ENCODE measurements around the gene XPC. TPM values are rescaled to one million over a fixed set of nuclear protein-coding genes. Genes with fewer than 3 reads are reported as not detected.

The XPC gene
- polyA plus RNA-seq, 1 experiment = 36.9 TPM

DNA sequence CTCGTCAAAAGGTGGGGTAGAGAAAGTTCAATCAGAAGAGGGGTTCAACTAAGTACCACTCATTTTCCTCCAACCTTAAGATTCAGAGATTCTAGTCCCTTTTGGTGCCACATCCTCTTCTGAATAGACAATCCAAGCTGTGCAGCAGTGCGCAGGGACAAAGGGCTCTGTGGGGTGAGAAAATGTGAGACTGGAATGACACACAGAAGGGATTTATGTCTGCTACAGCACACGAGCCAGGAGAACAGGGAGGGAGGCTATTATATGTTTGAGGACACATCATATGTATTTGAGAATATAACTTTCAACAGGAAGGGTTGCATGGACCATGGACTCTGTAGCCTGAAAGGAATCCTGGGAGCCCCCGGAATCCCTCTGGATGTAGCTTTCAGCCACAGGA lies 33.2 kb upstream of the XPC start:
- CTCF ChIA-PET = interaction anchor here (0.7 to 4.6 kb wide), 9 partner anchors 8 to 257 kb away, joined by 3 to 22 read pairs (median 6); no protein-coding TSS in a partner anchor
- no peak for DNase-seq (ENCODE audit: low read depth)
- TF ChIP-seq, protein P1, sequence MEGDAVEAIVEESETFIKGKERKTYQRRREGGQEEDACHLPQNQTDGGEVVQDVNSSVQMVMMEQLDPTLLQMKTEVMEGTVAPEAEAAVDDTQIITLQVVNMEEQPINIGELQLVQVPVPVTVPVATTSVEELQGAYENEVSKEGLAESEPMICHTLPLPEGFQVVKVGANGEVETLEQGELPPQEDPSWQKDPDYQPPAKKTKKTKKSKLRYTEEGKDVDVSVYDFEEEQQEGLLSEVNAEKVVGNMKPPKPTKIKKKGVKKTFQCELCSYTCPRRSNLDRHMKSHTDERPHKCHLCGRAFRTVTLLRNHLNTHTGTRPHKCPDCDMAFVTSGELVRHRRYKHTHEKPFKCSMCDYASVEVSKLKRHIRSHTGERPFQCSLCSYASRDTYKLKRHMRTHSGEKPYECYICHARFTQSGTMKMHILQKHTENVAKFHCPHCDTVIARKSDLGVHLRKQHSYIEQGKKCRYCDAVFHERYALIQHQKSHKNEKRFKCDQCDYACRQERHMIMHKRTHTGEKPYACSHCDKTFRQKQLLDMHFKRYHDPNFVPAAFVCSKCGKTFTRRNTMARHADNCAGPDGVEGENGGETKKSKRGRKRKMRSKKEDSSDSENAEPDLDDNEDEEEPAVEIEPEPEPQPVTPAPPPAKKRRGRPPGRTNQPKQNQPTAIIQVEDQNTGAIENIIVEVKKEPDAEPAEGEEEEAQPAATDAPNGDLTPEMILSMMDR (IDR thresholded peaks at IDR 0.05; ENCODE audit: insufficient read depth, low read depth, low read length) = no peak
- no peaks in the 10 kb centered on the region for H3K36me3 ChIP-seq (ENCODE audit: control insufficient read depth, insufficient read depth, low read length)
- H3K27me3 ChIP-seq (ENCODE audit: control insufficient read depth, insufficient read depth, low read length) = no peaks in the 10 kb centered on the region
- POLR2A ChIA-PET = interaction anchor here (1.0 kb wide), 1 partner anchor 33 kb away, joined by 5 read pairs; the partner anchor contains the start of genes LSM3 and XPC
- H3K4me3 ChIP-seq (ENCODE audit: low read depth, low read length) = no peak overlapping the region

DNA sequence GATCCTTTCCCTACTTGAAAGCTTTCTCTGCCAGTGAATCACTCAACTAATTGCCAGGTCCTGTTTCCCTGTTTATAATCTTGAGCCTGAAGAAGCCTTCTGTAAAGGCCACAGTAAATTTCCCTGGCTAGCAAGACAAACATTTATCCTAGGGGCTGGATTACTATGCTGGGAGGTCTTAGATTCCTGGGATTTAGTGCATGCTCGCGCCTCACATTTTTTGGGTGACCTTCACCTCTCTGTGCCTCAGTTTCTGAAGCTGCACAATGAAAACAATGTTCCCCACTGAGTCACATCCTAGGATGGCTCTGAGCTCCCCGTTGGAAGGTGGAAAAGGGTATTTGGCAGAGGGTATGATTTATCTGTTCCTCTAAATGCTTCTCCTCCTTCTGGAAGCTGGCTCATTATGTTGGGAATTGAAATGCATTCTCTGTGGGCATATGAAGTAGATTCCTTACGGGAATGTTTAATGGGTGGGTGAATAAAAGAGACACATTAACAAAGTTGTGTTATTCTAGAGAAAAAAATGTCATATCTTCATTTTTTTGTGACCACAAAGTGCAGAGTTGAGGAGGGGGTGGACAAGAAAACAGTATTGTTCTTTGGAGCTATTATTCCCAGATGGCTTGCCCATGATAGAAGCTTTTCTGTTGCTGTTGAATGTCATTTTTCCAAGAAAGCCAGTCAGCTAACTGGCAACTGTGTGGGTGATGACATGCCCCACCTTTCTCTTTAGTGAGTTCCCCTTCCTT lies 32.6 kb upstream of the XPC start:
- ChIA-PET POLR2A (interaction anchor here (0.6 to 1.4 kb wide), 5 partner anchors 21 to 1547 kb away, joined by 3 to 8 read pairs (median 6); partner anchors contain the start of genes LSM3 and XPC), CTCF (interaction anchor here (0.6 to 4.6 kb wide), 9 partner anchors 11 to 257 kb away, joined by 3 to 22 read pairs (median 3); no protein-coding TSS in a partner anchor)
- peak; percentile 99 for DNase-seq (ENCODE audit: low read depth)
- TF ChIP-seq, protein P1 (IDR thresholded peaks at IDR 0.05; ENCODE audit: insufficient read depth, low read depth, low read length) = no peak
- Histone ChIP-seq H3K27me3 (ENCODE audit: control insufficient read depth, insufficient read depth, low read length) (no peaks in the 10 kb centered on the region), H3K36me3 (ENCODE audit: control insufficient read depth, insufficient read depth, low read length) (no peaks in the 10 kb centered on the region), H3K4me3 (ENCODE audit: low read depth, low read length) (no peak overlapping the region)

DNA sequence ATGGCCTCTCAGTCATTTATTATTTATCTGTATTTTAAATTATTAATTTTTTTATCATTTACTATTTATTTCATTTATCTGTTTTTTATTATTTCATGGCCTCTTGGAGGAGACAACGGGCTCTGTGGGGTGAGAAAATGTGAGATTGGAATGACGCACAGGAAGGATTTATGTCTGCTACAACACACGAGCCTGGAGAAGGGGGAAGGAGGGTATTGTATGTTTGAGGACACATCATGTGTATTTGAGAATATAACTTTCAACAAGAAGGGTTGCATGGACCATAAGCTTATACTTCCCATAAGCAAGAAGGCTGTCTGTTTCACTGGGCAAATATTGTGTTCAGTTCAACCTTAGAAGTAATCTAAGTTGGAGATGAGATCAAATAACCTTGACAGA lies 31.9 kb upstream of the XPC start:
- no peaks in the 10 kb centered on the region for H3K27me3 ChIP-seq (ENCODE audit: control insufficient read depth, insufficient read depth, low read length)
- ChIA-PET CTCF (interaction anchor here (0.6 to 4.6 kb wide), 6 partner anchors 10 to 257 kb away, joined by 3 to 22 read pairs (median 8); no protein-coding TSS in a partner anchor), POLR2A (interaction anchor here (0.6 to 1.4 kb wide), 2 partner anchors 22 to 184 kb away, joined by 3 to 7 read pairs; no protein-coding TSS in a partner anchor)
- H3K4me3 ChIP-seq (ENCODE audit: low read depth, low read length) = no peak overlapping the region
- TF ChIP-seq, protein P1 (IDR thresholded peaks at IDR 0.05; ENCODE audit: insufficient read depth, low read depth, low read length) = no peak
- DNase-seq (ENCODE audit: low read depth) = no peak
- H3K36me3 ChIP-seq (ENCODE audit: control insufficient read depth, insufficient read depth, low read length) = no peaks in the 10 kb centered on the region

DNA sequence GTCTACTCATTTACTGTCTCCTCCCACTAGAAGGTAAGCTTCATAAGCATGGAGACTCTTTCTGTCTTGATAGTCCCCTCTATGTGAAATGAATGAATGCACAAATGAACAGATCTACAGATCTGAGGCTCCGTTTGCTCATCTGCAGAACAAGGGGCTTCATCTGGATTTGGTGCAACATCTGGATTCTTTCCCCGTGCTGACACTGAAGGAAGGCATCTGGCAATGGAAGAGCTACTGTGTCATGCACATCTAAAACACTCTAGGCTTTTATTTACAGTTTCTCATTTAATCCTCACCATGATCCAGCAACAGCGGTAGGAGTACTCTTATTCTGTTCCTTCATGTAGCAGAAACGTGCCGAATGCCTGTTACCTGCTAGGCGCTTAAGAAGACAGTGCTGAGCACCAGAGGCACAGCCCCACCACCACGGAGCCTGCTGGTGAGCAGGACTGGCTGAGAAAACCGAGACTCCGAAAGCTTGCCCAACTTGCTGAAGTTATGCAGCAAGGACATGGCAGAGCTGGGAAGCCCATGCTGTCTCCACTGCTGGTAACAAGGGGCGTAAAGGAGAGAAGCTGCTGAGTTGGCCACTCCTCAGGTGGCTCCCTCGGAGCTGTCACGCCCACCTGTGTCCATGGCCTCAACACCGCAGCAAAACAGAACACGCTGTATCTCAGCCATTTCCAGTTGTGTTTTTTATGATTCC lies 31.3 kb upstream of the XPC start:
- Histone ChIP-seq H3K36me3 (ENCODE audit: control insufficient read depth, insufficient read depth, low read length) (no peaks in the 10 kb centered on the region), H3K27me3 (ENCODE audit: control insufficient read depth, insufficient read depth, low read length) (no peaks in the 10 kb centered on the region), H3K4me3 (ENCODE audit: low read depth, low read length) (no peak overlapping the region)
- TF ChIP-seq, protein P1 (IDR thresholded peaks at IDR 0.05; ENCODE audit: insufficient read depth, low read depth, low read length) = no peak
- CTCF ChIA-PET = interaction anchor here (1.0 to 4.6 kb wide), 3 partner anchors 47 to 257 kb away, joined by 3 to 22 read pairs (median 5); no protein-coding TSS in a partner anchor
- no peak for DNase-seq (ENCODE audit: low read depth)
- POLR2A ChIA-PET = interaction anchor here (0.7 to 1.4 kb wide), 2 partner anchors 22 to 69 kb away, joined by 4 to 7 read pairs; no protein-coding TSS in a partner anchor

DNA sequence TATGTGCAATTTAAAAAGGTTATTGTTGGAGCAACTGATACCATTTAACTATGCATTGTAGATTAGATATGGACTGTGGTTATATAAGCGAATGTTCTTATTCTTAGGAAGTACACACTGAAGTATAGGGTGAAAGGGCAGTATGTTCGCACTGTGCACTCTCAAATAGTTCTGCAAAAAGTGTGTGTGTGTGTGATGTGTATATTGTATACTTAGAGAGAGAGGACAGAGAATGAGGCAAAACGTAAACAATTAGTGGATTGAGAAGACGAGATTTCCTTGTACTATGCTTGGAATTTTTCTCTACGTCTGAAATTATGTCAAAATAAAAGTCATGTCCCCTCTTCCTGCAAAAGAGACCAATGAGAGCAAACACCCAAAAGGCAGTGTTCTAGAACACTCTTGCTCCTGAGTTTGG lies 30.6 kb upstream of the XPC start:
- Histone ChIP-seq H3K4me3 (ENCODE audit: low read depth, low read length) (no peak overlapping the region), H3K27me3 (ENCODE audit: control insufficient read depth, insufficient read depth, low read length) (no peaks in the 10 kb centered on the region), H3K36me3 (ENCODE audit: control insufficient read depth, insufficient read depth, low read length) (no peaks in the 10 kb centered on the region)
- ChIA-PET CTCF (no interaction called here), POLR2A (interaction anchor here (0.7 kb wide), 1 partner anchor 69 kb away, joined by 4 read pairs; no protein-coding TSS in a partner anchor)
- TF ChIP-seq, protein P1 (IDR thresholded peaks at IDR 0.05; ENCODE audit: insufficient read depth, low read depth, low read length) = no peak
- no peak for DNase-seq (ENCODE audit: low read depth)
